GM12878 (cell line): Measurements from ENCODE around the gene TEKT2. TPM values are rescaled to one million over a fixed set of nuclear protein-coding genes. Genes with fewer than 3 reads are reported as not detected.

Experiments used
- ATAC-seq: fragments of 200-7000 bp; cut with Tn5 transposase; 3 replicates; pipeline ENCODE4 v1.9.1; 2020; ENCODE audit warnings: mild to moderate bottlenecking, moderate library complexity
- BruUV-seq: library from RNA; stranded (reverse); fragments of 400-500 nt; replicated peaks from 2 replicates; lab custom pipeline; 2021; lab: Mats Ljungman, UMichigan
- CTCF ChIA-PET: fragments of 300-600 bp; sonication (Branson Sonifier 250); formaldehyde crosslinking; extraction: SDS; loops from one replicate; lab custom pipeline; 2021; ENCODE audit warnings: inconsistent platforms; lab: Yijun Ruan, JAX
- POLR2A ChIA-PET: fragments of 350-600 bp; formaldehyde crosslinking; extraction: SDS; loops from one replicate; lab custom pipeline; 2021; ENCODE audit warnings: inconsistent platforms; lab: Charles Lee
- RAD21 ChIA-PET: fragments of 300-600 bp; sonication (Branson Sonifier 250); formaldehyde crosslinking; loops from one replicate; lab custom pipeline; 2023; ENCODE audit warnings: antibody characterized with exemption; ENCODE audit not compliant: unreplicated experiment; lab: Charles Lee
- SMC1A ChIA-PET: fragments of 300-600 bp; sonication (Branson Sonifier 250); formaldehyde crosslinking; loops from one replicate; lab custom pipeline; 2023; ENCODE audit not compliant: unreplicated experiment, uncharacterized antibody; lab: Charles Lee
- DNase-seq: peaks from one replicate; pipeline ENCODE4 v3.0.0-alpha.2; 2011; ENCODE audit warnings: low read depth, low spot score
- FAIRE-seq: peaks from 3 replicates; lab custom pipeline; 2011; peaks lifted over from hg19 to GRCh38; lab: Jason Lieb, UNC
- H2AFZ ChIP-seq: 2 replicates; pipeline ENCODE4 v1.6.0; 2011; ENCODE audit warnings: low read depth, low read length, control low read depth; ENCODE audit not compliant: control insufficient read depth
- H3K27ac ChIP-seq: 2 replicates; pipeline ENCODE4 v1.5.1; 2011; ENCODE audit warnings: control low read depth; ENCODE audit not compliant: control insufficient read depth, insufficient read depth
- H3K27me3 ChIP-seq, 2 experiments: replicated peaks in 1 of 2; 2 replicates each; pipeline versions ENCODE4 v1.6.0 to v1.6.1; 2011; ENCODE audit warnings: low read length in 1 of 2; ENCODE audit not compliant: control insufficient read depth in 2 of 2, insufficient read depth in 2 of 2
- H3K36me3 ChIP-seq, 2 experiments: 2 replicates each; pipeline ENCODE4 v1.5.1; 2011; ENCODE audit warnings: low read length in 1 of 2; ENCODE audit not compliant: control insufficient read depth in 2 of 2, insufficient read depth in 2 of 2
- H3K4me1 ChIP-seq: 2 replicates; pipeline ENCODE4 v1.6.1; 2011; ENCODE audit warnings: mild to moderate bottlenecking, low read length, moderate library complexity, mixed read lengths; ENCODE audit not compliant: control insufficient read depth, insufficient read depth
- H3K4me2 ChIP-seq: 2 replicates; pipeline ENCODE4 v1.6.0; 2011; ENCODE audit warnings: control low read depth; ENCODE audit not compliant: control insufficient read depth, insufficient read depth
- H3K4me3 ChIP-seq: fragments of 200-600 bp; sonication (generic); 2 replicates; pipeline ENCODE4 v1.5.1; 2016
- H3K79me2 ChIP-seq: 2 replicates; pipeline ENCODE4 v1.6.0; 2011; ENCODE audit warnings: low read length; ENCODE audit not compliant: control insufficient read depth, insufficient read depth
- H3K9ac ChIP-seq: 2 replicates; pipeline ENCODE4 v1.8.0; 2011; ENCODE audit warnings: low read length, control low read depth, mixed read lengths; ENCODE audit not compliant: control insufficient read depth, insufficient read depth
- H3K9me3 ChIP-seq: replicated peaks from 3 replicates; pipeline ENCODE4 v1.5.1; 2011; ENCODE audit warnings: mild to moderate bottlenecking, low read length; ENCODE audit not compliant: control insufficient read depth, insufficient read depth
- H4K20me1 ChIP-seq: 2 replicates; pipeline ENCODE4 v1.6.0; 2011; ENCODE audit not compliant: control insufficient read depth, insufficient read depth
- ESRRA ChIP-seq: IDR thresholded peaks from 2 replicates; pipeline ENCODE4 v1.6.1; 2012; ENCODE audit warnings: mild to moderate bottlenecking, low read length, improper control_type of control experiment
- MEF2A ChIP-seq: IDR thresholded peaks from 2 replicates; pipeline ENCODE4 v1.6.1; 2011; ENCODE audit warnings: low read depth, mild to moderate bottlenecking, low read length, moderate library complexity; ENCODE audit not compliant: insufficient read depth
- WGBS: methylation state at CpG from one replicate; pipeline ENCODE4 v1.1.6; 2016; ENCODE audit warnings: low lambda C conversion rate; ENCODE audit not compliant: insufficient replicate concordance, insufficient coverage; ENCODE audit errors: missing lambda C conversion rate; 5-methylcytosine and 5-hydroxymethylcytosine counted together
- in situ Hi-C: fragments of 300-500 bp; cut with MboI; formaldehyde crosslinking; loops from 9 replicates; pipeline ENCODE4 v1.14.3; 2018; ENCODE audit warnings: mixed read lengths
- intact Hi-C: fragments of 100-400 bp; cut with micrococcal nuclease; formaldehyde crosslinking; loops from one replicate; pipeline ENCODE4 v1.14.2; 2022; ENCODE audit not compliant: unreplicated experiment
- polyA plus RNA-seq, 11 experiments: library from polyadenylated mRNA; depleted of rRNA in 4 of 11; unstranded in 6 of 11; stranded (reverse) in 5 of 11; fragments of >200 nt; fragmentation: Nextera tagmentation in 4 of 11; fragmentation: Illumina TruSeq in 1 of 11; extraction: Ambion mirVana in 4 of 11; extraction: Trizol in 1 of 11; gene quantifications; 1 replicate in 1 of 11; 2 replicates in 10 of 11; pipeline versions ENCODE4 v1.2.1 to v1.2.3, GENCODE V29; 2011 to 2016; ENCODE audit warnings: inconsistent platforms in 2 of 11, missing spikeins in 2 of 11, low read depth in 1 of 11
- total RNA-seq, 4 experiments: library from RNA; depleted of rRNA in 3 of 4; stranded (reverse); fragments of >200 nt in 3 of 4; fragmentation: Illumina TruSeq in 1 of 4; extraction: Trizol in 1 of 4; gene quantifications; 2 replicates each; pipeline versions ENCODE4 v1.2.1 to v1.2.3, GENCODE V29; 2013 to 2021
- TF ChIP-seq, protein P1 (sequence below): fragments of 450-650 bp; IDR thresholded peaks from 2 replicates; pipeline ENCODE4 v1.6.1; 2017; ENCODE audit warnings: mild to moderate bottlenecking, moderate library complexity

TEKT2 gene
- total and polyA plus RNA-seq, 10 of the 15 experiments (the other 5 are each of a cell fraction or from before 2014, with no cell fraction given), result 0.07 to 0.13 TPM; not detected in 8

- WGBS, result 61% methylated on average over 3 of the region's 3 CpGs
- ChIA-PET CTCF (interaction anchor here (0.5 to 1.1 kb wide), 3 partner anchors 13 to 628 kb away, joined by 3 to 5 read pairs (median 3); no protein-coding TSS in a partner anchor), RAD21 (no interaction called here), POLR2A (interaction anchor here (1.1 to 1.5 kb wide), 2 partner anchors 14 to 17 kb away, joined by 3 to 8 read pairs; partner anchors contain the start of gene TRAPPC3), SMC1A (interaction anchor here (0.6 to 1.4 kb wide), 4 partner anchors 10 to 414 kb away, joined by 3 to 5 read pairs (median 3); no protein-coding TSS in a partner anchor)
- ATAC-seq (no peak), DNase-seq (no peak), FAIRE-seq (no peak)
- Histone ChIP-seq H3K9me3 (no peaks in the 10 kb centered on the region), H3K9ac (no peak overlapping the region), H3K4me2 (no peak overlapping the region), H3K4me1 (no peaks in the 10 kb centered on the region), H3K4me3 (no peak overlapping the region), H2AFZ (no peak overlapping the region), H3K36me3 (peaks cover 0 to under 1% of the 10 kb centered on the region in 2 experiments; a peak in 2 of 4 replicates), H4K20me1 (no peaks in the 10 kb centered on the region), H3K27me3 (no peaks in the 10 kb centered on the region; a peak in 1 of 4 replicates), H3K79me2 (no peaks in the 10 kb centered on the region), H3K27ac (no peak overlapping the region)
- intact Hi-C loops (no loop called here), in situ Hi-C loops (no loop called here)
- no TSS peak for BruUV-seq
- TF ChIP-seq ESRRA, result no peak
- TF ChIP-seq, protein P1, sequence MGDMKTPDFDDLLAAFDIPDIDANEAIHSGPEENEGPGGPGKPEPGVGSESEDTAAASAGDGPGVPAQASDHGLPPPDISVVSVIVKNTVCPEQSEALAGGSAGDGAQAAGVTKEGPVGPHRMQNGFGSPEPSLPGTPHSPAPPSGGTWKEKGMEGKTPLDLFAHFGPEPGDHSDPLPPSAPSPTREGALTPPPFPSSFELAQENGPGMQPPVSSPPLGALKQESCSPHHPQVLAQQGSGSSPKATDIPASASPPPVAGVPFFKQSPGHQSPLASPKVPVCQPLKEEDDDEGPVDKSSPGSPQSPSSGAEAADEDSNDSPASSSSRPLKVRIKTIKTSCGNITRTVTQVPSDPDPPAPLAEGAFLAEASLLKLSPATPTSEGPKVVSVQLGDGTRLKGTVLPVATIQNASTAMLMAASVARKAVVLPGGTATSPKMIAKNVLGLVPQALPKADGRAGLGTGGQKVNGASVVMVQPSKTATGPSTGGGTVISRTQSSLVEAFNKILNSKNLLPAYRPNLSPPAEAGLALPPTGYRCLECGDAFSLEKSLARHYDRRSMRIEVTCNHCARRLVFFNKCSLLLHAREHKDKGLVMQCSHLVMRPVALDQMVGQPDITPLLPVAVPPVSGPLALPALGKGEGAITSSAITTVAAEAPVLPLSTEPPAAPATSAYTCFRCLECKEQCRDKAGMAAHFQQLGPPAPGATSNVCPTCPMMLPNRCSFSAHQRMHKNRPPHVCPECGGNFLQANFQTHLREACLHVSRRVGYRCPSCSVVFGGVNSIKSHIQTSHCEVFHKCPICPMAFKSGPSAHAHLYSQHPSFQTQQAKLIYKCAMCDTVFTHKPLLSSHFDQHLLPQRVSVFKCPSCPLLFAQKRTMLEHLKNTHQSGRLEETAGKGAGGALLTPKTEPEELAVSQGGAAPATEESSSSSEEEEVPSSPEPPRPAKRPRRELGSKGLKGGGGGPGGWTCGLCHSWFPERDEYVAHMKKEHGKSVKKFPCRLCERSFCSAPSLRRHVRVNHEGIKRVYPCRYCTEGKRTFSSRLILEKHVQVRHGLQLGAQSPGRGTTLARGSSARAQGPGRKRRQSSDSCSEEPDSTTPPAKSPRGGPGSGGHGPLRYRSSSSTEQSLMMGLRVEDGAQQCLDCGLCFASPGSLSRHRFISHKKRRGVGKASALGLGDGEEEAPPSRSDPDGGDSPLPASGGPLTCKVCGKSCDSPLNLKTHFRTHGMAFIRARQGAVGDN, result no peak
- no peak for TF ChIP-seq MEF2A
Measured at GRCh38 chr1:36132029-36132428, 48.1 kb downstream of the TEKT2 start.
